ENCODE results near the gene XIRP2.

The XIRP2 gene

DNA sequence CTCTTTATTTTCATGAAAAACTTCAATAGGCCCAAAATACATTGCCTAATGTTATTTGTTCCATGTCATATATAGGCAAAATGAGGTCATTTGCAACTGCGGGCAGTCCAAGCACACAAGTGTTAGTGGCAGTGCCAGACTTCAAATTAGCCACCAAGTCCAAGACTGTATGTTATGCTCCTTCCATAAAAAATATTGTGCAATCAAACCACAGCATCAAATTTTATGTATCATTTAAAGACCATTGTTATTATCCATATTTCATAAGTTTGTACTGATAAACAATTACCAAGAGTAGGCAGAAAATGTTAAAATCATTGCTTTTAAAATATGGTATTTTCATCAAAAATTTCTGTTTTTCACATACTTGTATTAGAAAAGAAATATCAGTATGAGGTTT is 54.1 kb downstream of the XIRP2 start:
- TF ChIP-seq CTCF (IDR thresholded peaks at IDR 0.05; ENCODE audit: low read depth, low read length, missing control alignments) = no peak
- in situ Hi-C loops (cut with HindIII; ENCODE audit: low pct_ligation_motif_present, low sequenced_read_pairs) = no loop called here

GRCh38 chr2:166944909-166945308 is 56.6 kb downstream of the XIRP2 start:
- TF ChIP-seq CTCF (IDR thresholded peaks at IDR 0.05; ENCODE audit: low read depth, low read length, missing control alignments) = no peak
- no peak overlapping the region for H3K4me3 ChIP-seq (ENCODE audit: low read depth, low read length)
- no peaks in the 10 kb centered on the region for H3K27me3 ChIP-seq (replicated peaks)

More for the DNA sequence above, 54.1 kb downstream of the XIRP2 start:
- no peaks in the 10 kb centered on the region for H3K36me3 ChIP-seq (replicated peaks)
- H3K27me3 ChIP-seq (replicated peaks) = no peaks in the 10 kb centered on the region
- no peak for DNase-seq
- H3K27ac ChIP-seq = no peak overlapping the region
- H3K4me3 ChIP-seq (ENCODE audit: low read depth, low read length) = no peak overlapping the region

DNA sequence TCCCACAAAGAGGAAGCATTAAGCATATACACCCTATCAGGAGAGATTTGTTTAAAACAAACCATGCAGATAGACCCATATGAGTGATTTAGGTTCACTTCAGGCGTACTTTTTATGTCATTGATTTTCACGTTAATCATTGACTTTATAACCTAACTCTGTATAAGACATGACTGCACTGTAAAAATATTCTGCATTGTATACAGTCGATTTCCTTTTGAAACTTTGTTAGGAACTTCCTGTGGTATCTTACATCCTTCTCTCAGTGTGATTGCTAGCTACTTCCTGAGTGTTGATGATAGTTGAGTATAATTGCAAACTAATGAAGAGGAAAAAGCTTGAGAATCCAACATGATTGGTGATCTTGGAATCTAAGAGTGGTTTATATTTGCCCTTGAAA is 69.4 kb downstream of the XIRP2 start:
- in situ Hi-C loops (cut with HindIII; ENCODE audit: low pct_ligation_motif_present, low sequenced_read_pairs) = no loop called here
- TF ChIP-seq CTCF (IDR thresholded peaks at IDR 0.05; ENCODE audit: low read depth, low read length, missing control alignments) = no peak

More at GRCh38 chr2:166944909-166945308, 56.6 kb downstream of the XIRP2 start:
- in situ Hi-C loops (cut with HindIII; ENCODE audit: low pct_ligation_motif_present, low sequenced_read_pairs) = no loop called here
- DNase-seq = no peak
- H3K27ac ChIP-seq = no peak overlapping the region
- H3K36me3 ChIP-seq (replicated peaks) = no peaks in the 10 kb centered on the region

GRCh38 chr2:166958986-166959481 is 70.8 kb downstream of the XIRP2 start:
- Histone ChIP-seq H3K27me3 (replicated peaks) (no peaks in the 10 kb centered on the region), H3K4me3 (ENCODE audit: low read depth, low read length) (no peak overlapping the region), H3K27ac (no peak overlapping the region), H3K36me3 (replicated peaks) (no peaks in the 10 kb centered on the region)
- DNase-seq = no peak
- in situ Hi-C loops (cut with HindIII; ENCODE audit: low pct_ligation_motif_present, low sequenced_read_pairs) = no loop called here
- TF ChIP-seq CTCF (IDR thresholded peaks at IDR 0.05; ENCODE audit: low read depth, low read length, missing control alignments) = no peak

More for the DNA sequence above, 69.4 kb downstream of the XIRP2 start:
- Histone ChIP-seq H3K27ac (no peak overlapping the region), H3K4me3 (ENCODE audit: low read depth, low read length) (no peak overlapping the region), H3K36me3 (replicated peaks) (no peaks in the 10 kb centered on the region), H3K27me3 (replicated peaks) (no peaks in the 10 kb centered on the region)
- DNase-seq = no peak

DNA sequence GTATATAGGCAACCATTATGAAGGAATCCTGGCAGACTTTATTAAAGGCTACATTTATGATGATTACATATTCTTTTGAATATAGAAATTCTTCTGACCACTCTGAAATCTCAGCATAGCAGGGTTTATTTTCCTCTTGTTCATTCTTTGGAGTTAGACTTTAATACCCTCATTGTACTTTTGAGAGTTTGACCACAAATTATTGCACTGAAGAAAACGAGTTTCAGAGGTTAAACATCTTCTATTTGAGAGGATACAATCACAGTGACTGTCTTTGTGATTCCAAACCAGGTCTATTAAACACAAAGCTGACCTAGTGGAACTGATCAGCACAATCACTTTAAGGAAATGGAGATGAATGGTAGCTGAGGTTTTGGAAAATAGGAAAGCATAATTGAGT is 71.3 kb downstream of the XIRP2 start:
- DNase-seq = no peak
- no peaks in the 10 kb centered on the region for H3K36me3 ChIP-seq (replicated peaks)
- H3K4me3 ChIP-seq (ENCODE audit: low read depth, low read length) = no peak overlapping the region
- in situ Hi-C loops (cut with HindIII; ENCODE audit: low pct_ligation_motif_present, low sequenced_read_pairs) = no loop called here
- no peak for TF ChIP-seq CTCF (IDR thresholded peaks at IDR 0.05; ENCODE audit: low read depth, low read length, missing control alignments)
- H3K27me3 ChIP-seq (replicated peaks) = no peaks in the 10 kb centered on the region
- no peak overlapping the region for H3K27ac ChIP-seq

- no peak overlapping the region for H3K27ac ChIP-seq
- no peaks in the 10 kb centered on the region for H3K36me3 ChIP-seq (replicated peaks)
- H3K27me3 ChIP-seq (replicated peaks) = no peaks in the 10 kb centered on the region
- no peak for DNase-seq
- TF ChIP-seq CTCF (IDR thresholded peaks at IDR 0.05; ENCODE audit: low read depth, low read length, missing control alignments) = no peak
- no peak overlapping the region for H3K4me3 ChIP-seq (ENCODE audit: low read depth, low read length)
- in situ Hi-C loops (cut with HindIII; ENCODE audit: low pct_ligation_motif_present, low sequenced_read_pairs) = no loop called here
These were observed 72.5 kb downstream of the XIRP2 start for GRCh38 chr2:166960702-166961270.

Measured in brain microvascular endothelial cell (primary cell).